Neural cell (in vitro differentiated cells): ENCODE results near the gene FN1. TPM values are rescaled to one million over a fixed set of nuclear protein-coding genes. Genes with fewer than 3 reads are reported as not detected.

ENCODE experiments used
- H2AFZ ChIP-seq: fragments of 200-600, 300-800 bp; sonication (generic), shearing (Covaris generic); 2 replicates; pipeline ENCODE4 v1.6.0; 2014; ENCODE audit warnings: low read depth, mild to moderate bottlenecking, antibody characterized with exemption, low read length, moderate library complexity
- H3F3A ChIP-seq: fragments of 200-600 bp; shearing (Covaris generic); 2 replicates; pipeline ENCODE4 v1.6.1; 2016; ENCODE audit warnings: mild to moderate bottlenecking, moderate library complexity, mixed read lengths, antibody characterized with exemption, low read length; ENCODE audit not compliant: insufficient read depth, poor library complexity, severe bottlenecking
- H3K27ac ChIP-seq: fragments of 200-600, 300-800 bp; sonication (generic), shearing (Covaris generic); 2 replicates; pipeline ENCODE4 v1.5.1; 2014; ENCODE audit warnings: mild to moderate bottlenecking, low read length, moderate library complexity
- H3K27me3 ChIP-seq: fragments of 300-800, 200-600 bp; sonication (generic), shearing (Covaris generic); 2 replicates; pipeline ENCODE4 v1.6.0; 2014; ENCODE audit warnings: mild to moderate bottlenecking, low read depth, low read length, moderate library complexity; ENCODE audit not compliant: insufficient read depth
- H3K36me3 ChIP-seq: fragments of 300-800, 200-600 bp; sonication (generic), shearing (Covaris generic); 2 replicates; pipeline ENCODE4 v1.5.1; 2014; ENCODE audit warnings: mild to moderate bottlenecking, antibody characterized with exemption, low read length, moderate library complexity; ENCODE audit not compliant: insufficient read depth
- H3K4me2 ChIP-seq: fragments of 300-800, 200-600 bp; sonication (generic), shearing (Covaris generic); 2 replicates; pipeline ENCODE4 v1.6.0; 2014; ENCODE audit warnings: mild to moderate bottlenecking, low read length
- H3K4me3 ChIP-seq: fragments of 300-800, 200-600 bp; sonication (generic), shearing (Covaris generic); 2 replicates; pipeline ENCODE4 v1.5.1; 2014; ENCODE audit warnings: mild to moderate bottlenecking, low read length, moderate library complexity
- H3K79me2 ChIP-seq: fragments of 200-600 bp; shearing (Covaris generic); replicated peaks from 2 replicates; pipeline ENCODE4 v1.6.0; 2014; ENCODE audit warnings: mild to moderate bottlenecking, low read length, moderate library complexity; ENCODE audit not compliant: insufficient read depth
- H3K9ac ChIP-seq: fragments of 300-800, 200-600 bp; sonication (generic), shearing (Covaris generic); 2 replicates; pipeline ENCODE4 v1.6.1; 2016; ENCODE audit warnings: mild to moderate bottlenecking, low read length, mixed read lengths
- H3K9me2 ChIP-seq: fragments of 200-600 bp; shearing (Covaris generic); 2 replicates; pipeline ENCODE4 v1.6.1; 2016; ENCODE audit warnings: mild to moderate bottlenecking, low read length, mixed read lengths; ENCODE audit not compliant: insufficient read depth
- H3K9me3 ChIP-seq: fragments of 200-600, 300-800 bp; sonication (generic), shearing (Covaris generic); 2 replicates; pipeline ENCODE4 v1.6.1; 2016; ENCODE audit warnings: mild to moderate bottlenecking, mixed run types, low read length, moderate library complexity, mixed read lengths
- H4K20me1 ChIP-seq: fragments of 200-600 bp; shearing (Covaris generic); 2 replicates; pipeline ENCODE4 v1.6.1; 2016; ENCODE audit warnings: mild to moderate bottlenecking, mixed run types; ENCODE audit not compliant: insufficient read depth
- CTCF ChIP-seq: fragments of 450-650 bp; IDR thresholded peaks from 2 replicates; pipeline ENCODE4 v1.5.1; 2014; ENCODE audit warnings: antibody characterized with exemption, mild to moderate bottlenecking, moderate library complexity; ENCODE audit not compliant: poor library complexity, severe bottlenecking
- EP300 ChIP-seq: fragments of 450-650 bp; conservative IDR thresholded peaks from 2 replicates; pipeline ENCODE4 v1.6.1; 2014; ENCODE audit warnings: antibody characterized with exemption, mild to moderate bottlenecking, moderate library complexity; ENCODE audit not compliant: poor library complexity, severe bottlenecking
- EZH2 ChIP-seq: fragments of 200-600, 300-800 bp; shearing (Covaris generic), sonication (generic); IDR thresholded peaks from 2 replicates; pipeline ENCODE4 v1.6.1; 2014; ENCODE audit warnings: antibody characterized with exemption, low read length, borderline replicate concordance, mild to moderate bottlenecking; ENCODE audit not compliant: insufficient read depth, poor library complexity, severe bottlenecking
- MXI1 ChIP-seq: fragments of 450-650 bp; conservative IDR thresholded peaks from 2 replicates; pipeline ENCODE4 v1.6.1; 2014; ENCODE audit warnings: antibody characterized with exemption, mild to moderate bottlenecking; ENCODE audit not compliant: poor library complexity, severe bottlenecking
- POLR2AphosphoS5 ChIP-seq: IDR thresholded peaks from 2 replicates; pipeline ENCODE4 v1.6.1; 2012
- RAD21 ChIP-seq: fragments of 450-650 bp; conservative IDR thresholded peaks from 2 replicates; pipeline ENCODE4 v1.6.1; 2014; ENCODE audit warnings: antibody characterized with exemption, mild to moderate bottlenecking, moderate library complexity
- REST ChIP-seq: IDR thresholded peaks from 2 replicates; pipeline ENCODE4 v1.6.1; 2012; ENCODE audit warnings: borderline replicate concordance
- SMC3 ChIP-seq: fragments of 450-650 bp; conservative IDR thresholded peaks from 2 replicates; pipeline ENCODE4 v1.6.1; 2014; ENCODE audit warnings: antibody characterized with exemption, mild to moderate bottlenecking, moderate library complexity; ENCODE audit not compliant: poor library complexity
- TAF1 ChIP-seq: IDR thresholded peaks from 2 replicates; pipeline ENCODE4 v1.6.1; 2012; ENCODE audit warnings: low read depth
- polyA plus RNA-seq: library from polyadenylated mRNA; depleted of rRNA; stranded (reverse); fragments of >200 nt; gene quantifications from 2 replicates; pipeline ENCODE4 v1.2.3, GENCODE V29; 2014

The FN1 gene
- polyA plus RNA-seq, 1 donor from 2014 or later: 0.93 TPM

- Histone ChIP-seq H3F3A (no peaks in the 10 kb centered on the region), H3K36me3 (no peaks in the 10 kb centered on the region), H3K4me2 (no peak overlapping the region), H2AFZ (no peak overlapping the region), H3K27me3 (no peaks in the 10 kb centered on the region), H4K20me1 (no peaks in the 10 kb centered on the region), H3K9ac (no peak overlapping the region), H3K27ac (no peak overlapping the region), H3K79me2 (no peaks in the 10 kb centered on the region), H3K9me3 (no peaks in the 10 kb centered on the region), H3K9me2 (no peaks in the 10 kb centered on the region), H3K4me3 (no peak overlapping the region)
- TF ChIP-seq EZH2 (no peak), REST (no peak), RAD21 (no peak), MXI1 (no peak), CTCF (no peak), TAF1 (no peak), EP300 (no peak), POLR2AphosphoS5 (no peak), SMC3 (no peak)
Measured at GRCh38 chr2:215476424-215476823, 40.6 kb upstream of the FN1 start.

- H3F3A ChIP-seq: no peaks in the 10 kb centered on the region
- H3K79me2 ChIP-seq: no peaks in the 10 kb centered on the region
- H3K9me2 ChIP-seq: no peaks in the 10 kb centered on the region
- H3K9ac ChIP-seq: no peak overlapping the region
- H4K20me1 ChIP-seq: no peaks in the 10 kb centered on the region
- no peaks in the 10 kb centered on the region for H3K9me3 ChIP-seq
- H3K4me2 ChIP-seq: no peak overlapping the region
- no peaks in the 10 kb centered on the region for H3K36me3 ChIP-seq
- no peak overlapping the region for H3K4me3 ChIP-seq
- no peak overlapping the region for H3K27ac ChIP-seq
- H3K27me3 ChIP-seq: no peaks in the 10 kb centered on the region
- no peak overlapping the region for H2AFZ ChIP-seq
- TF ChIP-seq POLR2AphosphoS5: no peak
- no peak for TF ChIP-seq TAF1
Measured at GRCh38 chr2:215466097-215466909, 30.4 kb upstream of the FN1 start.
